CD4-positive, alpha-beta T cell treated with Interferon alpha-2 for 1 hour (primary cell): ENCODE data around the gene RAD50.

Experiments used
- DNase-seq, 2 donors: peaks; one replicate each; pipeline ENCODE4 v3.0.0-alpha.2; 2020 to 2022

Gene RAD50

GRCh38 chr5:132677682-132678400, 121.1 kb downstream of the RAD50 start:
- DNase-seq, result no peak

- no peak for DNase-seq
These were observed 122.0 kb downstream of the RAD50 start for GRCh38 chr5:132678735-132679134.

GRCh38 chr5:132679166-132679565, 122.4 kb downstream of the RAD50 start:
- no peak for DNase-seq

GRCh38 chr5:132679717-132680380, 123.1 kb downstream of the RAD50 start:
- DNase-seq, result no peak

GRCh38 chr5:132680780-132681475, 124.2 kb downstream of the RAD50 start:
- DNase-seq, result no peak

- no peak for DNase-seq
These were observed 124.7 kb downstream of the RAD50 start for GRCh38 chr5:132681476-132681831.

GRCh38 chr5:132681983-132682382, 125.2 kb downstream of the RAD50 start:
- DNase-seq, result no peak

- no peak for DNase-seq
These were observed 127.7 kb downstream of the RAD50 start for GRCh38 chr5:132684491-132684890.

- DNase-seq, result no peak
These were observed 128.3 kb downstream of the RAD50 start for GRCh38 chr5:132684922-132685720.

- no peak for DNase-seq
These were observed 129.4 kb downstream of the RAD50 start for GRCh38 chr5:132686193-132686592.

- DNase-seq, result peak in 1 of 2 donors; percentile 46
These were observed 131.2 kb downstream of the RAD50 start for GRCh38 chr5:132687995-132688394.

- DNase-seq, result peak in 1 of 2 donors; percentile 55
These were observed 132.0 kb downstream of the RAD50 start for GRCh38 chr5:132688536-132689339.

- no peak for DNase-seq
These were observed 132.7 kb downstream of the RAD50 start for GRCh38 chr5:132689513-132689912.

- DNase-seq, result no peak
These were observed 133.4 kb downstream of the RAD50 start for GRCh38 chr5:132690156-132690555.

GRCh38 chr5:132691755-132692631, 135.2 kb downstream of the RAD50 start:
- peak in 1 of 2 donors; percentile 12 for DNase-seq

GRCh38 chr5:132692632-132692967, 135.8 kb downstream of the RAD50 start:
- no peak for DNase-seq
